GM21528 (cell line): ENCODE results near the gene MECR.

Experiments used
- ATAC-seq: cut with Tn5 transposase; IDR thresholded peaks from one replicate; pipeline ENCODE4 v1.9.1; 2021; ENCODE audit warnings: mild to moderate bottlenecking, moderate library complexity; ENCODE audit not compliant: unreplicated experiment, low FRiP score

The MECR gene, protein sequence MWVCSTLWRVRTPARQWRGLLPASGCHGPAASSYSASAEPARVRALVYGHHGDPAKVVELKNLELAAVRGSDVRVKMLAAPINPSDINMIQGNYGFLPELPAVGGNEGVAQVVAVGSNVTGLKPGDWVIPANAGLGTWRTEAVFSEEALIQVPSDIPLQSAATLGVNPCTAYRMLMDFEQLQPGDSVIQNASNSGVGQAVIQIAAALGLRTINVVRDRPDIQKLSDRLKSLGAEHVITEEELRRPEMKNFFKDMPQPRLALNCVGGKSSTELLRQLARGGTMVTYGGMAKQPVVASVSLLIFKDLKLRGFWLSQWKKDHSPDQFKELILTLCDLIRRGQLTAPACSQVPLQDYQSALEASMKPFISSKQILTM

GRCh38 chr1:29230553-29231378 lies at the start of gene MECR:
Gene MECR, minus strand, starts transcription at chr1:29230934. Its CDS starts 28 bp downstream, at chr1:29230906.
- peak; percentile 81 for ATAC-seq

DNA sequence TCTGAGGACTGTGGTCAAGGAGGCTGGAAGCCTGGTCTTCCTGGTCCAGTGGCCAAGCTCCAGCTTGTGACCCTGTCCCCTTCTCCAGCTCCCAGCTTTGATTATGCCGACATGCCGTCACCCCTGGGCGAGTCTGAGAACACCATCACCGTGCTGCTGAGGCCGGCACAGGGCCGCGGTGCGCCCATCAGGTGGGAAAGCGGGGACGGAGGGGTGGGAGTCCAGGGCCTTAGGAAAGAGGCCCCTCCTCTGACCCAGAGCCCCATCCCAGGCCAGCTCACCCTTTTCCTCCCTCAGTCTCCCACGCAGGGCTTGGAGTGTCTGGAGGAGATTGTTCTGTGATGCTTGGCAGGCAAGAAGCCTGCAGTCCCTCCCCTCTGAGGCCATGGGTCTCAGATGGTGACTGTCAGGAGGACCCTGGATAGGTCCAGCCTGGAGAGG lies 49.2 kb upstream of the MECR start:
- no peak for ATAC-seq

GRCh38 chr1:29279406-29279805 lies 48.7 kb upstream of the MECR start:
- ATAC-seq = no peak

- no peak for ATAC-seq
Observed at GRCh38 chr1:29278124-29278523, 47.4 kb upstream of the MECR start.

DNA sequence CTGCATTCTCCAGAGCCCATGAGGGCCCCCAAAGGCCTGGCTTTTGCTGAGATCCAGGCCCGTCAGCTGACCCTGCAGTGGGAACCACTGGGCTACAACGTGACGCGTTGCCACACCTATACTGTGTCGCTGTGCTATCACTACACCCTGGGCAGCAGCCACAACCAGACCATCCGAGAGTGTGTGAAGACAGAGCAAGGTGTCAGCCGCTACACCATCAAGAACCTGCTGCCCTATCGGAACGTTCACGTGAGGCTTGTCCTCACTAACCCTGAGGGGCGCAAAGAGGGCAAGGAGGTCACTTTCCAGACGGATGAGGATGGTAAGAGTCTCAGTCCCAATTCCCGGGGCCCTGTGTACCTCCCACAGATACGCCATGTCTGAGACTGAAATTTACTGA lies 44.7 kb upstream of the MECR start:
- ATAC-seq = no peak

- no peak for ATAC-seq
Observed at GRCh38 chr1:29272147-29272907, 41.6 kb upstream of the MECR start.

DNA sequence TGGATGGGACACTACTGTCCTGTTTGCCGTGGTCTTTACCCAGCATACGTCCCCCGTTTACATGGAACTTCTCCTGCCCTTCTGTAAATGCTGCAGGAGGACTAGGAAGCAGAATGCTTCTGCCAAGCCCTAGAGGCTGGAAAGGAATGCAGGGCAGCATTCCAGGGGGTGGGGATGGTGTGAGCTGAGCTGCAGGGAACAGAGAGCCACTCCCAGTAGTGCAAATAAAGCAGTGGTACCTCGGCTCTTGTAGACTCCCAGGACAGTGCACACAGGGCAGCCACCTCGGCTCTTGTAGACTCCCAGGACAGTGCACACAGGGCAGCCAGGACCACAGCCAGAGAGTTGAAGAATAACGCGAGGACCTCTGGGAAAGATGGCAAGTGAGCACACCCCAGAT lies 41.0 kb upstream of the MECR start:
- no peak for ATAC-seq

GRCh38 chr1:29270929-29271521 lies 40.3 kb upstream of the MECR start:
- no peak for ATAC-seq

- ATAC-seq = no peak
Observed at GRCh38 chr1:29269382-29269781, 38.6 kb upstream of the MECR start.

DNA sequence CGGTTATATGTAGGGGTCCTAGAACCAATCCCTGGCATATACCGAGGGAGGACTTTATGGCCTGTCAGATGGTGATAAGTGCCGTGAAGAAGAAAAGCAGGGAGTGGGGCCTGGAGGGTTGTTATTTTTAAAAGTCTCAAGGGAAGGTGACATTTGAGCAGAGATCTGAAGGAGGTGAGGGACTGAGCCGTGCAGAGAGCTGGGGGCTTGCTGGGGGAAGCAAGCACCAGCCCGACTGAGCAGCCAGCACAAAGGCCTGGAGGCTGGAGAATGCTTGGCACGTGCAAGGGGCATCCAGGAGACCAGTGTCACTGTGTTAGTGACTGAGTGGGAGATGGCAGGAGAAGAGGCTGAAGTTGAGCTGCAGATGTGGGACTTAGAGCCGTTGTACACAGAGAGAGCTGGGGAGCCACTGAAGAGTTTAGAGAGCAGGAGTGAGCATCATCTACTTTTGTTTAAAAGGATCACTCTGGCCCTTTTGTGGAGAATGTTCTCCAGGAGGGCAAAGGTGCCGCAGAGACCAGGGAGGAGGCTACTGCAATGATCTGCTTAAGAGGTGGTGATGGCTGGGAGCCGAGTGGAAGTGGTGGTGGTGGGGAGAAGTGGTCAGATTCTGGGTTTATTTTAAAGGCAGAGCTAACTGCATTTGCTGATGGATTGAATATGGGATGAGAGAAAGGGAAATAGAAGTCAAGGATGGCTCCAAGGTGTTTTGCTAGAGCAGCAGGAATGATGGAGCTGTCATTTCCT lies 36.8 kb upstream of the MECR start:
- no peak for ATAC-seq

GRCh38 chr1:29266912-29267311 lies 36.2 kb upstream of the MECR start:
- ATAC-seq = no peak

DNA sequence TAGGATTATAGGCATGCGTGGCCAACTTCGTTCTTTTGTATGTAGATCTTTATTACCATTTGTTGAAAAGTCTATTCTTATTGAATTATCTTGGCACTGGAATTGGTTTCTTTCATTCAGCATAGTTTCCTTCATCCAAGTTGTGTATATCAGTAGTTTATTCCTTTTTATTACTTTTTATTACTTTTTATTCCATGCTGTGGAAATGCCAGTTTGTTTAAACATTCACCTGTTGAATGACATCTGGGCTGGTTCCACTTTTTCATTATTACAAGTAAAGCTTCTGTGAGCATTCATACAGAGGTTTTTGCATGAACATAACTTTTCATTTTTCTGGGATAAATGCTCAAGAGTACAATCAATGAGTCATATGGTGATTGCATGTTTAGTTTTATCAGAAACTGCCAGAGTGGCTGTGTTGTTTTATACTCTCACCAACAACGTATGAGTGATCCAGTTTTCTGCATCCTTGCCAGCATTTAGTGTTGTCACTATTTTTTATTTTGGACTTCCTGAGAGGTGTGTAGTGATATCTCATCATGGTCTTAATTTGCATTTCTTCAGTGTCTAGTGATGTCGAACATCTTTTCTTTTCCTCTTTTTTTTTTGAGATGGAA lies 34.1 kb upstream of the MECR start:
- no peak for ATAC-seq

DNA sequence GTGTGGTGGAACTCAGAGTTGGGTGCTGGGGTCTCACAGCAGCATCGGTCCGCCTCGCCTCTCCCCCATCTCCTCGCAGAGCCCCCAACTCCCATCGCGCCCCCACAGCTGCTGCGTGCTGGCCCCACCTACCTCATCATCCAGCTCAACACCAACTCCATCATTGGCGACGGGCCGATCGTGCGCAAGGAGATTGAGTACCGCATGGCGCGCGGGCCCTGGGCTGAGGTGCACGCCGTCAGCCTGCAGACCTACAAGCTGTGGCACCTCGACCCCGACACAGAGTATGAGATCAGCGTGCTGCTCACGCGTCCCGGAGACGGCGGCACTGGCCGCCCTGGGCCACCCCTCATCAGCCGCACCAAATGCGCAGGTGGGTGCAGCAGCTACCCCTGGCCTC lies 29.8 kb upstream of the MECR start:
- ATAC-seq = no peak

DNA sequence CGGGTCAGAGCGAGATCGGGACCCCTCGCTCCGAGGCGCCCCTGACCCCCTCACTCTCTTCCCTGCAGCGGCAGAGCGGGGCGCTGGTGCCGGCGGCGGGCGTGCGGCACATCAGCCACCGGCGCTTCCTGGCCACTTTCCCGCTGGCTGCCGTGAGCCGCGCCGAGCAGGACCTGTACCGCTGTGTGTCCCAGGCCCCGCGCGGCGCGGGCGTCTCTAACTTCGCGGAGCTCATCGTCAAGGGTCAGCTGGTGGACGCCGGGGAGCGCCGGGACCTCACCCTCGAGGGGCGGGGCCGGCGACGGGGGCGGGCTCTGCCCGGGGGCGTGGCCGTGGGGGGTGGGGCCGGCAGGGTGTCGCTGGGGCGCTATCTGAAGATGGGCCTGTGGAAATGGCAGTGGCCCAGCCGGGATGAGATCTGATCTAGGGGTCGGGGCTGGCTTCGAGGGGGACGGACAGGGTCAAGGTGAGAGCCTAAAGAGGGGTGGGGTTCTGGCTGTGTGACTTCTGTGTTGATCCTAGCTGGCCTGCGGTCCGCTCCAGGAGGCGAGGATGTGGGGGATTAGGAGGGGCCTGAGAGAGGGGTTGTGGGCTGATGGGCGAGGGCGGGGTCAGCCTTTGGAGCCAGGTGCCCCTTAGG lies 29.2 kb upstream of the MECR start:
- no peak for ATAC-seq

- ATAC-seq = no peak
Observed at GRCh38 chr1:29258976-29259801, 28.5 kb upstream of the MECR start.

DNA sequence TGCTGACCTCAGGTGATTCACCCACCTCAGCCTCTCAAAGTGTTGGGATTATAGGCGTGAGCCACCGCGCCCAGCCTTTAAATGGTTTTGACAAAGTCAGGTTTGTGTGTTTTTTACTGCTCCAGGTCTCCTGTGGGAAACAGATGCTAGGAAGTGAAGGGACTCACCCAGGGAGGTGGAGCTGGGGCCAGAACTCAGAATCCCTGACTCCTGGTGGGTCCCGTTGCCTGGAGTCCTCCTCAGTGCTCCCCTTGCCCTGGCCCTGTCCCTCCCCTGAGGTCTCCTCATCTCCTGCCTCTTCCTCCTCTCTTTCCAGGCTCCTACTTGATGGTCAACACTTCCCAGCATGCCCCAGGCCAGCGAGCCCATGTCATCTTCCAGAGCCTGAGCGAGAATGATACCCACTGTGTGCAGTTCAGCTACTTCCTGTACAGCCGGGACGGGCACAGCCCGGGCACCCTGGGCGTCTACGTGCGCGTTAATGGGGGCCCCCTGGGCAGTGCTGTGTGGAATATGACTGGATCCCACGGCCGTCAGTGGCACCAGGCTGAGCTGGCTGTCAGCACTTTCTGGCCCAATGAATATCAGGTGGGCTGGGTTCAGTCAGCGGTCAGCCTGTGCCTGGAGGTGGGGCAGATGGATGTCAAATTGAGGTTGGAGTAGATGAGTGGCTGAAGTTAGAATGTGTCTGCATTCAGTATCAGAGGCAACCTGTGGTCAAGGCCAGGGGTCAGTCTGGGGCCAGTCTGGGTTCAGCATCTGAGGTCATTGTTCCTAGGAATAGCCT lies 27.6 kb upstream of the MECR start:
- no peak for ATAC-seq
